ENCODE data around the gene DDX5.
A peak's percentile ranks its signal among the peaks of the same experiment; 100 is the strongest.
"Not testable (repeated sequence)": the region's sequence is repeated elsewhere in the genome, so short reads cannot be mapped to it uniquely, and the experiment has no call there.

DDX5 gene

DNA sequence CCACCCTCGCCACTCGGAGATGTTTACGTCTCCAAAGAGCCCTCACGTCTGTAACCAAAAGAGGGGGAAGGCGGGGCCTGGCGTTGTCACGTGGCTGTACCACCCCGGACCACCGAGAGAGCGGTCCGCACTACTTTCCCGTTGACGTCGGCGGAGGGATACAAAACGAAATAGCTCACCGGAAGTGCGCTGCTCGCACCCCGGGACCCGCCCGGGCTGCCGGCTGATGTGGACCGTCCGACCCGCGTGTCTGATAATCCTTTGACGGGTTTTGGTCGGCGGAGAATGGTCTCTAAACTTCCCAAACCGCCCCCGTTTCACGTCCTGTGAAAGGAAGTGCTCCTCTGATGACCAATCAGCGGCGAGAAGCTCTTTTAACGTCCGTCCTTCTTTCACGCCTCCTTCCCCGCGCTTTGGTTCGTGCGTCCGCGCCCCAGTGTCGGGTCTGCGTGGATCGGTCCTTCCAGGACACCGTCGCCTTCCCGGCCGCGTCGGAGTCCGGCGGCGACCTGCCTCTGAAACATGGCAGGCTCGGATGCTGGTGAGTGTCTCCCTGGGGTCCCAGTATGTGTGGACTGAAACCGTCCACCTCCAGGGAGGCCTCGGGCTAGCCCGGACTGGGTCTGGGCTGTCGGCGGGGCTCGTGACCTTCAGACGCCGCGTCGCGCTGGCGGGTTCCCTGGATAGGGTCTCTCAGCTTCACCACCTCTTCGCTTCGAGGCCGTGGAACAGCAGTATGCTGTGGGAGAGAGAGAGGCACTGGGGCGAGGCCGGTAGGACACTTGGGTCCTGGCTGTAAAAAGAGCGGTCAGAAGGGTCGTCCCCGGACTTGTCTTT, 705 bp upstream of the DDX5 start, which contains the start of gene CEP95:
CEP95 (plus strand) TSS at position 402 of the 837 bp plus-strand sequence; CDS start at position 523, 121 bp downstream.
- FAIRE-seq: peak; percentile 55

DNA sequence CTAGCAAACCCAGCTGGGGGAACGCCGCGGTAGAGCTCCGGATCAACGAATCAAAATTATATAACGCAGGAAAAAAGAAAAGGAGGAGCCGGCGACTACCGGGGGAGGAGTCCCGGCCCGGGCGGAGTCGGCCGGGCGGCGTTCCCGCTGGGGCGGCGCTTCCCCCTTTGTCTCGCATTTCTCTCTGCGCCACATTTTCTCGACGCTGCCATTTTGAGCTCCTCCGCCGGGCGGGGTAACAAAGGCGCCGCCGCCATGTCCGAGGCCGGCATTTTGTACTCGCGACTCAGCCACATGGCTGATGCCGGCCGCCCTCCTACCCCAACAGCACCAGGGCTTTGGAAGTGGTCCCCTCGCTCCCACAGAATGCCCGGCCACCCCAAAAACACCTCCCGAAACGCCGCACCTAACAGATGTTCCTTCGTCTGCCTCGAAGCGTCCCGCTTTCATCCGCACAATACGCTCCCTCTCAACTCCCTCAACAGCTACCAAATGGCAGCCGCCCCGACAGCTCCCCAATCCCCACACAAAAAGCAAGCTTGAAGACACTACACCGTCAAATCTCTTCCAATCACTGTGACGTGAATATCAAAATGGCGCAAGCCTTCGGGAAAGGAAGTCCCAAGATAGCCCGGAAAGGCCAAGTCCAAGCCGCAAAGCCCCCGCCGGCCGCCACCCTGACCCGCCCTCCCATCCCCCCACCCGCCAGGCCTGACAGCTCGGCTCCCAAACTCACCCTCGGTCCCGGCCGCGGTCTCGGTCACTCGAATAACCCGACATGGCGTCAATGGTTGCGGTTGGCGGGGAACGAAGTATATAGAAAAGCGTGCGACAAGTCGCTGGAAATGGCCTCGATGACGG, 519 bp downstream of the DDX5 start:
- no peak for FAIRE-seq

DNA sequence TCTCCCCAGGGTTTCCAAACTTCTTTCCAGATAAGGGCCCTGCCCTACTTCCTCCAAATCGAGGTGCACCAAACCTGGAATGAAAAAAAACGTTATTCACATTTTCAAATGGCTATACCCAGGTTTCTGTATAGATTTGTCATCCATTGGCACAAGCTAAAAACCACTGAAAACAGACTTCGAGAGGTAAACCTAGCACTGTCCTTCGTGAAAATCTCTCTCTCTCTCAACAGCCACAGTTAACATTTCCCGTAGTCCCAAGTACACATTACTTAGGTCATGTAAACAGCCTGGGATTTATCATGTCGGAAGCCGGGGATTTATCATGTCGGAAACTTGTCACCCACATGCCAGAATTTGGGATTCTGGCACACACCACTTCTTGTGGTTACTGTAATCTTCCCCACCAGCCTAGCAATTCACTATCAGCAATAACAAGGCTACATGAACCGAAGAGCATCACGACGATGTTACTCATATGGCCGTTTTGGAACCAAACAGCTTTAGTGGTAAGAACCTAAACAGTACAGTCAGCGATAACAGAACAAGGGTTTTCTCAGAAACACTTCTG, 1.2 kb downstream of the DDX5 start:
- no peak for FAIRE-seq

DNA sequence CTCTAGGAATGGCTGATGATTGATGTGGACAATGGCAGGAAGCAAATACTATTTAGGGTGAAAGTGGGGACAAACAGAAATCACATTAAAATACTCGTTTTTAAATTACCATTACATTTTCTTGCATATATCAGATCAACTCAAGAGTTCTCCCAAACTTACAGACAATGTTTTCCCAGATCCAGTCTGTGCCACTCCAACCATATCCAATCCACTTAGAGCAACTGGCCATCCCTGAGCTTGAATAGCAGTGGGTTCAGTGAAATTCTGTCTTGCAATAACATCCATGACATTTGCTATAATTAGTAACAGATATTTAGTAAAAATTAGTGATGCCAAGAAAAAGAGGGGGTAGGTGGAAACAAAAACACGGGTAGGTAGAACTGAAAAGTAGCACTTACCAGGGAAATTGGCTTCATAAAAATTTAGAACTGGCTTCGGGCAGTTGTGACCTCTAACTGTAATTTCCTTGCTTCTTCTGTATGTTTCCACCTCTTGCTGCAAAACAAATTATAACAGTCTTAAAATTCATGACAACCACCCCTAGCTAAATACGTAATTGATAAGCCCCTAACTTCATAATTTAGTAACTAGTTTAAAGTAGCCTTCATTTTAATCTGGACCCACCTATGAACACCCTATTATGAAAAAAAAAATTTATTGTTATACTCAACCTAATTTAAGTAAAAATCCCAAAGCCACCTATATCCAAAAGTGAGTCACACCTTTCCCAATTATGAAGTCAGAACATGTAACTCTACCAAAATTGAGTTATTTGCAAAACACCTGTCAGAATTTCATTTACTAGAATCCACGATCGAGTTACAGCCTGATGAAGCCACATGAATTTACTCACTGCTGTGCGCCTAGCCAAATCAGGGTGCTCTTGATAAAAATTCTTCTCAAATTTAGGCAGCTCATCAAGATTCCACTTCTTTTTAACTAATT, 2.0 kb downstream of the DDX5 start:
- FAIRE-seq: no peak

DNA sequence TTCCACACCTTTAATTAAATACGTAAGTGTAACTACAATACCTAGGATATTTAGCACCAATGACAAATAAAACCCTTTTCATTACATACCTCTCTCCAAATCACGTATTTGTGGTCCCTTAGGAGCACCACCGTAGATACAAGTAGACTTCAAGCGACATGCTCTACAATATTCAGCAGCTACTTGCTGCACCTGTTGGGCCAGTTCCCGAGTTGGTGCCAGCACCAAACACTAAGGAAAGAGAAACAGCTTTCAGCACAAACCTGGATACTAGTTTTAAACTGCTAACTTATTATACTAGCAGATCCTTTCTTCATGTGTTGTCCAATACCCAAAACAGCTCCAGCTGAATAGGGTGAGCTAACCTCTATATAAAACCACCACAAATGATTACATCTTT, 2.7 kb downstream of the DDX5 start:
- FAIRE-seq: no peak

DNA sequence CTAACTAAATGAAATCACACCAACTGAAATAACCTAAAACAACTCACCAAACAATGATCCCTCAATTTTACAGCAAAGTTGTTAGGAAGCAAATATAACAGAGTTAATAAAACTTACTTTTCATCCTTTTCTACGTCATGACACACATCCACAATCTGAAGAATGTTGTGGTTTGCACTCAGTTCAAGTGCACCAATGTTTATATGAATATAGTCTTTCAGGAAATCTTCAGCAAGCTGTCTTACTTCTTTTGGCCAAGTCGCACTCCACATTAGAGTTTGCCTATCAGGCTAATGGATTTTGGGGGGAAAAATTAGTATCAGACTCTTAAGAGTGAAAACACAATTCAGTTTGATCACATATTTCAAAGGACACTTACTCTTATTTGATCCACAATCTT, 3.3 kb downstream of the DDX5 start:
- FAIRE-seq: no peak

DNA sequence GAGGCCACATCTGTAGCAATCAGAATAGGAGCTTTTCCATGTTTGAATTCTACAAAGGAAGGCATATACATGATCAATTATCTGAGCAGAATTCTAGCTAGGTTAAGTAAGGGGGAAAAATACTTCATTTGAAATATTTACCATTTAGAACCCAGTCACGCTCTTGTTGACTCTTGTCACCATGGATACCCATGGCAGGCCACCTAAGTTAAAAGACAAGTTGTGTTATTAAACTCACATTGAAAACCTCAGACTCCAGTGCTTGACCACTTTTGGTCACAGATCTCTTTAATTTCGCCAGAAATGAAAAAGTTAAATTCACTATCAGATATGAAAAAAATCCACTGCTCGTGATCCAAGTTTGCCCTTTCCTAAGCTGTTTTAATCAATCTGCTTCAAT, 4.1 kb downstream of the DDX5 start:
- FAIRE-seq: no peak

DNA sequence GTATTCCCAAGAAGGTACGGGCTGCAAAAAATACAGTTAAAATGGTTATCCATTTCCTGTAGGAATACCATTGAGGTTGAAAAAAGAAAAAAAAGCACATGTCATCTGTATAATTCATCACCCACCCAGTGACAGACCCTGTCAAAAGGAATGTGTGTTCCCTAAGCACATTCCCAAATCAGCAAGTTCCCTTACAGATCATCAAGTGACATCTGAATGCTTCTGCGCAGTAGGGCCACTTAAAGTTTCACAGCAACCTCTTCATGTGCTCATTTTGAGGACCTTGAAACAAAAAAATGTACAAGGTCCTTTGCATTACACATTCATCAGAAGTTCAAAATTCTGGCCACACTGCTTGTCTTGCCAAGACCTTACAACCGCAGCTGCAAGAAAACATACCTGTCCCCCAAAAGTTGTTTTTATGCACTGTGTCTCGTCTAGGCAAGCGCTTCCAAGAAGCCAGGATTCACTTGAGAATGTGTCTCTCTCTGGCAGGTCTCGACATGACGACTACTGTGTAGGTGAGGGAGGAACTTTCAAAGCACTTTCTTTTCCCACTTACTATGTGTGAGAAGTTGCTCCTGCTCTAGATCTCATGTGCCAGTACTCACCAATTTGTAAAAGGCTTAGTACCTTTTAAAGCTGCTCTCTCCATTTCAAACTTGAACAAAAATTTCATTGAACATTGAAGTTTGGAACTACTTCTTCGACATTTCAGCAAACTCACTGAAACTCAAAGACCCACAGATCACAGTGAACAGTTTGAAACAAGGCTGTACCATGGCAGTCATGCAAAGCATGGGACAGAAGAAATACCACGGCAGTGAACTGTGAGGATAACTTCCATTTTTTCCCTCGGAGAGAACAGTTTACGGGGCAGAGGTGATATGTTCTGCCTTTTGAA, 5.0 kb downstream of the DDX5 start:
- no peak for FAIRE-seq

DNA sequence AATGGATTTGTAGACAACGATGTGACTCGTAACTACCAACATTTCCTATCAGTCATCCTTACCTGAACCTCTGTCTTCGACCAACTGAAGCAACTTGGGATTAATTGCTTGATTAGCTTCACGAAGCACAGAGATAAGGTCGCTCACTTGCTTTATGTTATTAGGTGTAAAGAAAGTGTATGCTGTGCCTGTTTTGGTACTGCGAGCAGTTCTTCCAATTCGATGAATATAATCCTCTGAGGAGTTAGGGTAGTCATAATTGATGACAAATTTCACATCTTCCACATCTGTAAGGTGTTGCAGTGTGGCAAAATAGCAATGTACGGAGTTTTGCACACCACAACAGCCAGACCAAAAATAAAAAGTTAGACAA, 5.6 kb downstream of the DDX5 start:
- FAIRE-seq: no peak

DNA sequence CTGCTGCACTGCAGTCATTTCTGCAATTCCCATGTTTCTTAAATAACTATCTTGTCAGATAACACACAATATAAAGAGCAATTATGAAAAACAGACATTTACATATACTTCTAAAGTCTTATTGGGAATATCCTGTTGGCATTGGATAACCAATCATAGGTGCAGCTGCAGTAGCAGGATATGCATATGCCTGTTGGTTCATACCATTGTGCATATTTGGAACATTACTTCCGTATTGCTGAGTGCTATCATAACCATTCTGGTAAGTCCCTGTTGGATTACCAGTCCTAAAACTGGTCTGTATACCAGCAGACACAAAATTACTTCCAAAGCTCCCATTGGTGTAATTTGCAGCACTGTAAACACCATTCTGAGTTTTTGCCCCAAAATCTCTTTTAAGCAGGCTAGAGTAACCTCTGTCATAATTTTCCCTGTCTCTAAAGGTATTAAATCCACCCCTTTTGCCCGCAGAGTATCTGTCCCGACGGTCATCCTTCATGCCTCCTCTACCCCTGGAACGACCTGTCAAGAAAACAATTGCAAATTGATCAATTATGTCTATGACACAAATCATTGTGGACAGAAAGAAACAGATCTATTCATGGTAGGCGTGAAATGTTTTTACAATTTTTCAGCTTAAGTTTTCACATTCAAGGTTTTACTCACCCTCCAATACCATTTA, 6.1 kb downstream of the DDX5 start:
- no peak for FAIRE-seq

DNA sequence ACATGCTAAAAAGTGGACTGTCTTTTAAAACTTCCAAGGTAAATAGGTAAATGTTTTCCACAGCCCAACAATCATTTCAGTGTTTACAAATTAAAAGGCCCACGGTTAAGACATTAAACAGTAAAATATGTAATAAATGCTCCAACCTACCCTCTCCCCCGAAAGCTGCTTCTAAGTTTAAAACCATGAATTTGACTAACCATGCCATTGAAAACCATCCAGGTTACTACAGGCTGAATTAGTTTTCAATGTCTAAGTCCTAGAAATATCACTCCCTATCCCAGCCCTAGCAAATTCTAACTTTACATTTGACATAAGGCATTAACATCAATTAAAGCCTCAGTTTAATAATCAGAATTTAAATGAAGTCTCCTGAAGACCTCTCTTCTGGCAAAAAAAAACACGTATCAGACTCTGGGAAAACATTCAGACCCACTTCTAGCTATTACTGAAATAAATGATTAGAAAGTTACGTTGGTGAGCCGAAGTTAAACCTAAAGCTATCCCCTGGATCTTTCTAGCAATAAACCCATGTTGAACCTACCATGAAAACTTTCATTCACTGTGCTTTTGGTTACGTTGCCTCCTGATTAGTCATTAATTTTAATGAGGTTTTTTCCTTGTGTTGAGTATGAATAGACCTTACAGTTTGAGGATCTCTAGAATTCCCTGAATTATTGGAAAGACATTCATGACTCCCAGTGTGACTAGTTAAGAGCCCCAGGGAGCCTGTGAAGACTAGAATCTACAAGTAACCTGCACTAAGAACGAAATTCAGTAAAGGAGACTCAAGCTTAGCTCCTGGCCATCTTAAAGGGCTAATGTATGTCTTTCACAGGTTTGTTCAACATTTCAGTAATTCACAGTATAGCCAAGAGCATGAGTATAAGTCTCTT, 7.5 kb downstream of the DDX5 start:
- no peak for FAIRE-seq

DNA sequence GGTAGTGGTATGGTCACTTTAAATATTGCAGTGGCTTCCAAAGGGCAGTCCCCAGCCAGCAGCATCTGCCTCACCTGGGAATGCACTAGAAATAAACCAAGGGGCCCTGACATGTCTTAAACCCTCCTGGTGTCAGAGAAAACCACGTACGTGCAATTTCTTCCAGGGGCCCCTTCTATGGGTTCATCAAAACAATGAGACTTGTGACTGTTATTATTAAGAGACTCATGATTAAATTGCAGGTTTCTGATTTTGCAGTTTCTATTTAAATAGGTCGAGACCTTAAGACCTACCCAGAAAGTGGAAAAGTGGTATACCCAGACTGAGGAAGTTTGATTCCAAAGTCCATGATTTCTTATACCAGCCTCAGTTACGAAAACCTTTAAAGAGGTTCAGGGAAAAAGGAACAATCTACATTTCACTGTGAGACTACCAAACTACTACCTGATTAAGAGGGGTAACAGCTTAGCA, 8.5 kb downstream of the DDX5 start:
- FAIRE-seq: no peak

DNA sequence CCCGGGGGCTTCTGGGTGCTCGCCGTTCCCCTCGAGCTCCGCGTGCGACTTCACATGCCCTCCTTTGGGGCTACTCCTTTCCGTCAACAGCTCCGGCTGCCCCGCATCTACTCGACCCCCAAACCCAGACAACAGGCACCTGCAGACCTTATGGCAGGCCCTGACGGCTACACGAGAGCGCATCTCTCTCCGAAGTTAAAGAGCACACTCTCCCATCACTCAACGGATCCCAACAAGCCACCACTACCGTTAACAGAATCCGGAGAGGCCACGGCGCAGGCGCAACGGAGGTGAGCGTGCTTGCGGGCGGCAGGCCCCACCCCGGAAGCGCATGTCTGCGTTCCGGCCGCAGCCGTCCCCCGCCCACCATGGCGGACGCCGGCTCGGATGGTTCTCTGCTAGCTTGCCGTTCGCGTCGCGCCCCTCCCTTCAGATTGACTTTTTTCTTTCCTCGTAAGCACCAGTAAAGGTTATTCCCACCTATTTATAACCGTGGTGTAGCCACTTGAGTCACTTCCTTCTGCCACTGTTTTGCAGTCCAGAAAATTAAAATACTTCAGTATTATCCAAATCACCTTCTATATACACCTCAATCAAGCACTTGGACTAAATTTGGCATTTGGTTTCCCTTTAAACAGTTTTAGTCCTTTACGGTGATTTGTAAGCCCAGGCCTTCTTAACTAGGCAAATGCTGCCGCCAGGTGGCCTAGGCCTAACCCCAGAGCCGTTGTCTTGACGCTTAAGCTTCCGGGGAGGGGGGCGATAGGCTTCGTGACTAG, 9.1 kb downstream of the DDX5 start, which contains the start of gene POLG2:
POLG2 (minus strand) TSS at position 269 of the 779 bp plus-strand sequence; CDS start at position 183, 86 bp downstream.
- no peak for FAIRE-seq

DNA sequence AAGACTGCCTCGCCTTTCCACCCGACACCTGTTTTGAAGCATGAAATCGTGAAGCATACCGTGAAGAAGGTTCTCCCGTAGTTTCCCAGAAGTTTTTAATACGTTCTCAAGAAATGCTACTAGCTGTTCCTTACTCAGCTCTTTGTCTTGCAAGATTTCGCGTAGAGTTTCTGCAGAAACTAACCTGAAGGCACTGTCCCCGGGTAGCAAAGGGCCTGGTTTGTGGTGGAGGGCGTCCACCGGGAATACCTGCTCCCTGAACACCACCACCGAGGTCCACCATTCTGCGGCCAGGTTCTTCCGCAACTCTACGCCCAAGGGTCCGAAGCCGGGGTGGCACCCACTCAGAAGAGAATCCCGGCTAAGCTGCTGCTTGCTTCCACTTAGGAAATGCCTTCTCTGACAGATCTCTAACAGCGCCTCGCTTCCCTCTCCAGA, 9.7 kb downstream of the DDX5 start:
- no peak for FAIRE-seq

DNA sequence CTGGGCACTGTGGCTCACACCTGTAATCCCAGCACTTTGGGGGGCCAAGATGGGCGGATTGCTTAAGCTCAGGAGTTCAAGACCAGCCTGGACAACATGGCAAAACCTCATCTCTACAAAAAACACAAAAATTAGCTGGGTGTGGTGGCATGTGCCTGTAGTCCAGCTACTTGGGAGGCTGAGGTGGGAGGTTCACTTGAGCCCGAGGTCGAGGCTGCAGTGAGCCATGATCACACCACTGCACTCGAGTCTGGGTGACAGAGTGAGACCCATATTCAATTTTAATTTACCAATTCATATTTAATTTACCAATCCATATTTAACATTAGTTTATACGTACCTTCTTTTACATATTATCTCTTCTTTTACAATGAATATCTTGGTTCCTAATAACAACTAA, 10.8 kb downstream of the DDX5 start:
- not testable (repeated sequence) for FAIRE-seq

DNA sequence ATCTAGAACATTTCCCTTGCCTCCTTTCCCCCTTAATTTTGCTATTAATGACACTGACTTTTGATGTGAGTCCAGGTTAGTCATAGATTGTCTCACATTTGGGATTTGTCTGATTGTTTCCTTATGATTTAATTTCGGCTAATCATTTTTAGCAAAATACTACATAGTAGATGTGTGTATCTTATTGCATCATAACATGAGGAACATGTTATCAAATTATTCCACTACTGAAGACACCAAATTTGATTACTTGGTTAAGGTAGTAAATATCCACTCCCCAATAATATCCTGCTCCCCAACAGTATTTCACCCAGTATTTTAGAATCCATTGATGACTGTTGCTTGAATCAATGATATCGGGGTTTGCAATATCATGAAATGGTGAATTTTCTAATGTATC, 12.0 kb downstream of the DDX5 start:
- no peak for FAIRE-seq

DNA sequence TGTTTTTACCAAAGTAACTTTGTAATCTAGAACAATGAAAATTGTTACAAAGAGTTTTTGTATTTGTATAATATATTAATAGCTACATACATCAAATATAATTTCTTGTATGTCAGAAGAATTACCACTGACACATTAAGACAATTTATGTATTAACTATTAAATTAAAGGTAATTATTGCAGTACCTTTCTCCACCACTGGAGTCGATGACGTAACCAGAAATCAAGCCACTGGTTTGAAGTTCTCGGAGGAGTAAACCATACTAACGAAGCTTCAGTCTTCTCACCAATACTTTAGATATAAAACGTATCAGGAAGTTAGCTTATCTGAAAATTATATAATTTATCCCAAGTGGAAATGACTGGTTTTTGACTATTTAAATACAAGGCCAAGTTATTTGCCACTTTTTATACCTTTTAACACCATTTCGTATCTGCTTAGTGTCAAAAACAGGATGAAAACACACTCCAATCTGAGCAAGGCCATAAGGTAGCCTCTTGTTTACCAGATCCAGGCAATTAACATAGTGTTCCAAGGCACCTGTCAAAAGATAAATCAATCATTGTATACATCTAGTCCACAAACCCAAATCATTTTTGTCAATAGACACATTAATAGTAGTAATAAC, 13.5 kb downstream of the DDX5 start:
- no peak for FAIRE-seq

DNA sequence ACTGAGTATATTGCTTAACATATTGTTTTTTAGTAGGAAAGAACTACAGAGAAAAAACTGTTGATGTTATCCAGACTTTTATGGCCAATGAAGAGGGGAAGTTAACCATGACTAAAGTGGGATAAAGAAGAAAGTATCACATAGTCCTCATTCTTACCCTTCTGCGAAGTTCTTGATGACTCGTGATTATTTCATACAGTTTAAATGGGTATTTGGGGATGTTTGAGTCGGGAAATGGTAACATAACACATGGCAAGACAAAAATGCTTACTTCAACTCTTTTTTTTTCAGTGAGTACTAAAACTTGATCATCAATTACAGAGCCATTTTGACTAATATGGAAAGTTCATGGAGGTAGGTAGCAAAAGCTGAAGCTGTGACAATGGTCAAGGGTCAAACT, 14.1 kb downstream of the DDX5 start:
- no peak for FAIRE-seq

Measured in A204.1 (cell line).